GM12878 (cell line): ENCODE results near the gene CFAP53. TPM values are rescaled to one million over a fixed set of nuclear protein-coding genes. Genes with fewer than 3 reads are reported as not detected.

ENCODE experiments used
- BHLHE40 ChIP-seq, 2 experiments: fragments of 450-650 bp in 1 of 2; IDR thresholded peaks; 2 replicates each; pipeline ENCODE4 v1.6.1; 2011 to 2017; ENCODE audit warnings: low read depth in 2 of 2, borderline replicate concordance in 1 of 2, improper control_type of control experiment in 1 of 2, low read length in 1 of 2, mild to moderate bottlenecking in 1 of 2
- CBX3 ChIP-seq: fragments of 200-600 bp; sonication (generic); IDR thresholded peaks from 2 replicates; pipeline ENCODE4 v1.6.1; 2016; ENCODE audit warnings: low read depth, borderline replicate concordance
- CREM ChIP-seq: IDR thresholded peaks from 2 replicates; pipeline ENCODE4 v1.6.1; 2014; ENCODE audit warnings: antibody characterized with exemption, low read depth
- ETV6 ChIP-seq, 2 experiments: fragments of 450-650 bp in 1 of 2; IDR thresholded peaks in 1 of 2; conservative IDR thresholded peaks in 1 of 2; 2 replicates each; pipeline ENCODE4 v1.6.1; 2014; ENCODE audit warnings: antibody characterized with exemption in 1 of 2, borderline replicate concordance in 1 of 2, low read depth in 1 of 2, mild to moderate bottlenecking in 1 of 2, moderate library complexity in 1 of 2
- FOXM1 ChIP-seq: IDR thresholded peaks from 2 replicates; pipeline ENCODE4 v1.6.1; 2012; ENCODE audit warnings: low read depth, mild to moderate bottlenecking, inconsistent platforms, low read length, moderate library complexity
- GATAD2B ChIP-seq: fragments of 450-650 bp; conservative IDR thresholded peaks from 2 replicates; pipeline ENCODE4 v1.6.1; 2017; ENCODE audit warnings: low read depth, mild to moderate bottlenecking, moderate library complexity
- HCFC1 ChIP-seq: fragments of 150-350 bp; IDR thresholded peaks from 2 replicates; pipeline ENCODE4 v1.6.1; 2014; ENCODE audit warnings: low read length
- HDAC6 ChIP-seq: fragments of 200-600 bp; sonication (generic); IDR thresholded peaks from one replicate; pipeline ENCODE4 v1.8.0; 2017; ENCODE audit warnings: antibody characterized with exemption; ENCODE audit not compliant: unreplicated experiment
- STAT3 ChIP-seq: IDR thresholded peaks from 2 replicates; pipeline ENCODE4 v1.6.1; 2011; ENCODE audit warnings: low read depth, low read length, improper control_type of control experiment
- ZNF207 ChIP-seq: fragments of 450-650 bp; IDR thresholded peaks from 2 replicates; pipeline ENCODE4 v1.6.1; 2014; ENCODE audit warnings: antibody characterized with exemption, mild to moderate bottlenecking, borderline replicate concordance
- polyA plus RNA-seq, 11 experiments: library from polyadenylated mRNA; depleted of rRNA in 4 of 11; unstranded in 6 of 11; stranded (reverse) in 5 of 11; fragments of >200 nt; fragmentation: Nextera tagmentation in 4 of 11; fragmentation: Illumina TruSeq in 1 of 11; extraction: Ambion mirVana in 4 of 11; extraction: Trizol in 1 of 11; gene quantifications; 1 replicate in 1 of 11; 2 replicates in 10 of 11; pipeline versions ENCODE4 v1.2.1 to v1.2.3, GENCODE V29; 2011 to 2016; ENCODE audit warnings: inconsistent platforms in 2 of 11, missing spikeins in 2 of 11, low read depth in 1 of 11
- total RNA-seq, 4 experiments: library from RNA; depleted of rRNA in 3 of 4; stranded (reverse); fragments of >200 nt in 3 of 4; fragmentation: Illumina TruSeq in 1 of 4; extraction: Trizol in 1 of 4; gene quantifications; 2 replicates each; pipeline versions ENCODE4 v1.2.1 to v1.2.3, GENCODE V29; 2013 to 2021
- TF ChIP-seq, protein P1 (sequence below): fragments of 450-650 bp; IDR thresholded peaks from 2 replicates; pipeline ENCODE4 v1.6.1; 2017; ENCODE audit warnings: mild to moderate bottlenecking, moderate library complexity
- TF ChIP-seq, protein P2 (sequence below): fragments of 450-650 bp; IDR thresholded peaks from 2 replicates; pipeline ENCODE4 v1.6.1; 2017; ENCODE audit warnings: antibody characterized with exemption, mild to moderate bottlenecking, moderate library complexity
- TF ChIP-seq, protein P3 (sequence below): fragments of 450-650 bp; IDR thresholded peaks from 2 replicates; pipeline ENCODE4 v1.6.1; 2018; ENCODE audit warnings: borderline replicate concordance, mild to moderate bottlenecking; ENCODE audit not compliant: partially characterized antibody
- TF ChIP-seq, protein P4 (sequence below): IDR thresholded peaks from 2 replicates; pipeline ENCODE4 v1.6.1; 2011; ENCODE audit warnings: borderline replicate concordance, low read depth, mild to moderate bottlenecking, moderate library complexity, mixed read lengths, low read length; ENCODE audit not compliant: insufficient read depth; ENCODE audit errors: extremely low read length
- TF ChIP-seq, protein P5 (sequence below): fragments of 450-650 bp; IDR thresholded peaks from 2 replicates; pipeline ENCODE4 v1.6.1; 2017; ENCODE audit warnings: mild to moderate bottlenecking, low read depth, inconsistent platforms; ENCODE audit not compliant: poor library complexity, severe bottlenecking

The CFAP53 gene
- total and polyA plus RNA-seq, 10 of the 15 experiments (the other 5 are each of a cell fraction or from before 2014, with no cell fraction given) = 0.05 to 0.31 (median 0.12) TPM; not detected in 1

DNA sequence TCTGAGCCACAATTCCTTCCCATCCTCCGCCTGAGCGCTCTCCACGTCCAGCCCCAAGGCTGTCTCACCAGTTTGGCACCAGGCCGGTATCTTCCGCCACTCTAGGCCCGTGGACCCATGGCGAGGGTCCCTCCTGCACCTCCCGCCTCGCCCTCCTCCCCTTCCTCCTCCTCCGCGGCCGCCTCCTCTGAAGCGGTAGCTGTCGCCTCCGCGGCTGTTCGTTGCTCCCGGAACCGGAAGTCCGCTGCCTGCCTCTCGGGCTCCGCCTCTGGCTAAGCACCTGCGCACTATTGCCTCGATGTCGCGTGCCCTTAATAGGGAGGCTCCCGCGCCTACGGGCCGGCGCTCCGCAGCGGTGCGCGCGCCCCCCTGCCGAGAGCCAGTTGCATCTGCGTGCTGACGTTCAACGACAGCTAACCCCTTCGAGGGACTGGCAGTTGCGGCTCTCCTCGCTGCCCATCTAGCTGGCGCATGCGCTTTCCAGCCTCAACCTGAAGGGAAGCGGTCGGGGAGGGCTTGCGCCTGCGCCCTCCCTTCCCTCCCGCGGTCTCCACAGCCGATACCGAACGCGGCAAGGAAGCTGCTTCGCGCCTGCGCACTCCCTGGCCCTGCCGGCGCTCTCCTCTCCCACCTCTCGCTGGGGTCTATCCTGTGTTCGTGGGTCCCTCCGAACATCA, 15.1 kb upstream of the CFAP53 start, which contains the start of gene MBD1 (continued):
- TF ChIP-seq, protein P1, sequence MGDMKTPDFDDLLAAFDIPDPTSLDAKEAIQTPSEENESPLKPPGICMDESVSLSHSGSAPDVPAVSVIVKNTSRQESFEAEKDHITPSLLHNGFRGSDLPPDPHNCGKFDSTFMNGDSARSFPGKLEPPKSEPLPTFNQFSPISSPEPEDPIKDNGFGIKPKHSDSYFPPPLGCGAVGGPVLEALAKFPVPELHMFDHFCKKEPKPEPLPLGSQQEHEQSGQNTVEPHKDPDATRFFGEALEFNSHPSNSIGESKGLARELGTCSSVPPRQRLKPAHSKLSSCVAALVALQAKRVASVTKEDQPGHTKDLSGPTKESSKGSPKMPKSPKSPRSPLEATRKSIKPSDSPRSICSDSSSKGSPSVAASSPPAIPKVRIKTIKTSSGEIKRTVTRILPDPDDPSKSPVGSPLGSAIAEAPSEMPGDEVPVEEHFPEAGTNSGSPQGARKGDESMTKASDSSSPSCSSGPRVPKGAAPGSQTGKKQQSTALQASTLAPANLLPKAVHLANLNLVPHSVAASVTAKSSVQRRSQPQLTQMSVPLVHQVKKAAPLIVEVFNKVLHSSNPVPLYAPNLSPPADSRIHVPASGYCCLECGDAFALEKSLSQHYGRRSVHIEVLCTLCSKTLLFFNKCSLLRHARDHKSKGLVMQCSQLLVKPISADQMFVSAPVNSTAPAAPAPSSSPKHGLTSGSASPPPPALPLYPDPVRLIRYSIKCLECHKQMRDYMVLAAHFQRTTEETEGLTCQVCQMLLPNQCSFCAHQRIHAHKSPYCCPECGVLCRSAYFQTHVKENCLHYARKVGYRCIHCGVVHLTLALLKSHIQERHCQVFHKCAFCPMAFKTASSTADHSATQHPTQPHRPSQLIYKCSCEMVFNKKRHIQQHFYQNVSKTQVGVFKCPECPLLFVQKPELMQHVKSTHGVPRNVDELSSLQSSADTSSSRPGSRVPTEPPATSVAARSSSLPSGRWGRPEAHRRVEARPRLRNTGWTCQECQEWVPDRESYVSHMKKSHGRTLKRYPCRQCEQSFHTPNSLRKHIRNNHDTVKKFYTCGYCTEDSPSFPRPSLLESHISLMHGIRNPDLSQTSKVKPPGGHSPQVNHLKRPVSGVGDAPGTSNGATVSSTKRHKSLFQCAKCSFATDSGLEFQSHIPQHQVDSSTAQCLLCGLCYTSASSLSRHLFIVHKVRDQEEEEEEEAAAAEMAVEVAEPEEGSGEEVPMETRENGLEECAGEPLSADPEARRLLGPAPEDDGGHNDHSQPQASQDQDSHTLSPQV = no peak
- TF ChIP-seq, protein P2, sequence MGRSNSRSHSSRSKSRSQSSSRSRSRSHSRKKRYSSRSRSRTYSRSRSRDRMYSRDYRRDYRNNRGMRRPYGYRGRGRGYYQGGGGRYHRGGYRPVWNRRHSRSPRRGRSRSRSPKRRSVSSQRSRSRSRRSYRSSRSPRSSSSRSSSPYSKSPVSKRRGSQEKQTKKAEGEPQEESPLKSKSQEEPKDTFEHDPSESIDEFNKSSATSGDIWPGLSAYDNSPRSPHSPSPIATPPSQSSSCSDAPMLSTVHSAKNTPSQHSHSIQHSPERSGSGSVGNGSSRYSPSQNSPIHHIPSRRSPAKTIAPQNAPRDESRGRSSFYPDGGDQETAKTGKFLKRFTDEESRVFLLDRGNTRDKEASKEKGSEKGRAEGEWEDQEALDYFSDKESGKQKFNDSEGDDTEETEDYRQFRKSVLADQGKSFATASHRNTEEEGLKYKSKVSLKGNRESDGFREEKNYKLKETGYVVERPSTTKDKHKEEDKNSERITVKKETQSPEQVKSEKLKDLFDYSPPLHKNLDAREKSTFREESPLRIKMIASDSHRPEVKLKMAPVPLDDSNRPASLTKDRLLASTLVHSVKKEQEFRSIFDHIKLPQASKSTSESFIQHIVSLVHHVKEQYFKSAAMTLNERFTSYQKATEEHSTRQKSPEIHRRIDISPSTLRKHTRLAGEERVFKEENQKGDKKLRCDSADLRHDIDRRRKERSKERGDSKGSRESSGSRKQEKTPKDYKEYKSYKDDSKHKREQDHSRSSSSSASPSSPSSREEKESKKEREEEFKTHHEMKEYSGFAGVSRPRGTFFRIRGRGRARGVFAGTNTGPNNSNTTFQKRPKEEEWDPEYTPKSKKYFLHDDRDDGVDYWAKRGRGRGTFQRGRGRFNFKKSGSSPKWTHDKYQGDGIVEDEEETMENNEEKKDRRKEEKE = no peak
- TF ChIP-seq ZNF207 (0 out of 2 replicates have a peak, but pooled peaks have one; percentile 41), CBX3 (no peak), HDAC6 (no peak), HCFC1 (peak; percentile 72), FOXM1 (no peak), CREM (peak; percentile 88), STAT3 (no peak), GATAD2B (no peak; the same call in 1 of the 2 replicates), ETV6 (conservative IDR thresholded peaks at IDR 0.05 in 1 of 2, IDR thresholded peaks at IDR 0.05 in 1 of 2; ENCODE audit: borderline replicate concordance in 1 of 2, low read depth in 1 of 2) (no peak), BHLHE40 (IDR thresholded peaks at IDR 0.05; ENCODE audit: borderline replicate concordance in 1 of 2, low read depth in 2 of 2, low read length in 1 of 2) (peak; percentile 96 to 99)
- TF ChIP-seq, protein P3, sequence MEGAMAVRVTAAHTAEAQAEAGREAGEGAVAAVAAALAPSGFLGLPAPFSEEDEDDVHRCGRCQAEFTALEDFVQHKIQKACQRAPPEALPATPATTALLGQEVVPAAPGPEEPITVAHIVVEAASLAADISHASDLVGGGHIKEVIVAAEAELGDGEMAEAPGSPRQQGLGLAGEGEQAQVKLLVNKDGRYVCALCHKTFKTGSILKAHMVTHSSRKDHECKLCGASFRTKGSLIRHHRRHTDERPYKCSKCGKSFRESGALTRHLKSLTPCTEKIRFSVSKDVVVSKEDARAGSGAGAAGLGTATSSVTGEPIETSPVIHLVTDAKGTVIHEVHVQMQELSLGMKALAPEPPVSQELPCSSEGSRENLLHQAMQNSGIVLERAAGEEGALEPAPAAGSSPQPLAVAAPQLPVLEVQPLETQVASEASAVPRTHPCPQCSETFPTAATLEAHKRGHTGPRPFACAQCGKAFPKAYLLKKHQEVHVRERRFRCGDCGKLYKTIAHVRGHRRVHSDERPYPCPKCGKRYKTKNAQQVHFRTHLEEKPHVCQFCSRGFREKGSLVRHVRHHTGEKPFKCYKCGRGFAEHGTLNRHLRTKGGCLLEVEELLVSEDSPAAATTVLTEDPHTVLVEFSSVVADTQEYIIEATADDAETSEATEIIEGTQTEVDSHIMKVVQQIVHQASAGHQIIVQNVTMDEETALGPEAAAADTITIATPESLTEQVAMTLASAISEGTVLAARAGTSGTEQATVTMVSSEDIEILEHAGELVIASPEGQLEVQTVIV = peak; percentile 85
- TF ChIP-seq, protein P4, sequence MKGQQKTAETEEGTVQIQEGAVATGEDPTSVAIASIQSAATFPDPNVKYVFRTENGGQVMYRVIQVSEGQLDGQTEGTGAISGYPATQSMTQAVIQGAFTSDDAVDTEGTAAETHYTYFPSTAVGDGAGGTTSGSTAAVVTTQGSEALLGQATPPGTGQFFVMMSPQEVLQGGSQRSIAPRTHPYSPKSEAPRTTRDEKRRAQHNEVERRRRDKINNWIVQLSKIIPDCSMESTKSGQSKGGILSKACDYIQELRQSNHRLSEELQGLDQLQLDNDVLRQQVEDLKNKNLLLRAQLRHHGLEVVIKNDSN = no peak
- TF ChIP-seq, protein P5, sequence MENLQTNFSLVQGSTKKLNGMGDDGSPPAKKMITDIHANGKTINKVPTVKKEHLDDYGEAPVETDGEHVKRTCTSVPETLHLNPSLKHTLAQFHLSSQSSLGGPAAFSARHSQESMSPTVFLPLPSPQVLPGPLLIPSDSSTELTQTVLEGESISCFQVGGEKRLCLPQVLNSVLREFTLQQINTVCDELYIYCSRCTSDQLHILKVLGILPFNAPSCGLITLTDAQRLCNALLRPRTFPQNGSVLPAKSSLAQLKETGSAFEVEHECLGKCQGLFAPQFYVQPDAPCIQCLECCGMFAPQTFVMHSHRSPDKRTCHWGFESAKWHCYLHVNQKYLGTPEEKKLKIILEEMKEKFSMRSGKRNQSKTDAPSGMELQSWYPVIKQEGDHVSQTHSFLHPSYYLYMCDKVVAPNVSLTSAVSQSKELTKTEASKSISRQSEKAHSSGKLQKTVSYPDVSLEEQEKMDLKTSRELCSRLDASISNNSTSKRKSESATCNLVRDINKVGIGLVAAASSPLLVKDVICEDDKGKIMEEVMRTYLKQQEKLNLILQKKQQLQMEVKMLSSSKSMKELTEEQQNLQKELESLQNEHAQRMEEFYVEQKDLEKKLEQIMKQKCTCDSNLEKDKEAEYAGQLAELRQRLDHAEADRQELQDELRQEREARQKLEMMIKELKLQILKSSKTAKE = no peak
